GDM1 (cell line): ENCODE results near the gene ARMC9.
A peak's percentile ranks its signal among the peaks of the same experiment; 100 is the strongest.
"Not testable (repeated sequence)": the region's sequence is repeated elsewhere in the genome, so short reads cannot be mapped to it uniquely, and the experiment has no call there.

Experiments
- DNase-seq: peaks from one replicate; lab custom pipeline; 2025; lab: John Stamatoyannopoulos, UW

The ARMC9 gene

DNA sequence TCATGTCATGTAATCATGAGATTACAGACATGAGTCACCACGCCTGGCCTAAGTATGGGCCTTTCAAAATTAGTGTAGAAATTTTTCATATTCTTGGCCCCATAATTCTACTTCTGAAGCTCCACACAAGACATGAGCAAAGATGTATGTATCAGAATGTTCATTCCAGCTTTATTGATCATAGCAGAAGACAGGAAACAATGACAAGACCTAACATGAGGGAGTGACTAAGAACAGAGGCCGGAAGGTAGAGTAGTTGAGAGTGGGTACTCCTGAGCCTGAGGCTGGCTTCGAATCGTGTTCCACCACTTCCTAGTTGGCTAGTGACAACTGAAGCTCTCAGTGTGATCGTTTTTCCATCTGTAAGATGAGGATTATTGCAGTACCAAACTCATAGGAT lies 89.3 kb downstream of the ARMC9 start:
- no peak for DNase-seq

DNA sequence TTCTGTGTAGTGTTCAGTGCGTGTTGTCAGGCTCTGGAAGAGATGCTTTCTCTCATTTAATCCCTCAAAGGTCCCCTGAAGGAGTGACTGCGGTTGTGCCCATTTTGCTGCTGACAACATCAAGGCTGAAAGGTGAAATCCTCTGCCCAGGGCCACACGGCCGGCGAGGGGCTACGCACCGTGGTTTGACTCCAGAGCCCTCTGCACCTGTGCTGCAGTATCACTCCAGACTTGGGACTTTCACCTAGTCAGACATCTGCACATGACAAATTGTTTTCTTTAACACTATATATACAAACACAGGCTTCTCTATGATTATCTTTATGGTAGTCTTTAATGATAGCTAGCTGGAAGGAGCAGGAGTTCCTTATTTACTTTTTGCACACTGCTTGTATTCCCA lies 90.2 kb downstream of the ARMC9 start:
- no peak for DNase-seq

GRCh38 chr2:231290321-231291015 lies 92.0 kb downstream of the ARMC9 start:
- peak; percentile 50 for DNase-seq

DNA sequence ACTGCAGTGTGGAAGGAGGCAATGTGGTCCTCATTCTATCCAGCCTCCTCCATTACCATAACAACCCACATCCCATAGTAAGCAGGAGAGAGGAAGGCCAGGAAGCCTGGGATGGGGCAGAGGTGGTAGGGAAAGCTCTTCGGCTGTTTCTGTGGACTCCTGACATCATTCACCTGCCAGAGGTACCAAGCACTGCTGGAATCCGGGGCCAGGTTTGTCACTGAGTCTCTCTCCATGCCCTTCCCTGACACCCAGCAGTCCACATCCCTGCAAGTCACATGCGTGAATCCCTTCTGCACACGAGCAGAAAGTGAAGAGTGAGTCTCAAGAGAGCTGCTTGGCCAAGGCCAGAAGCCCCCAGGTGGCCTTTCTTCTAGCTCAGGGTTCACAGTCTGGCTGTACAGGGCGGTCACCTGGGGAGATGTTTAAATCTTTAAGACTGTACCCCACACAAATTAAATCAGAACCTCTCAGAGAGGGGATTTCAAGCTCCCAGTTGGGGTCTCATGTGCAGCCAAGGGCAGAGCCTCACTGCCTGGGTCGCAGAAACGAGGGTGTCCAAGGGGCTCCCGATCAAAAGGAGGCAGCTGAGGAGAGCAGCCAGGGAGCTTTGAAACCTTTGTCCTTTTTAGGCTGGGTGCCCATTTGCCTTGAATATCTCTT lies 94.2 kb downstream of the ARMC9 start:
- DNase-seq = no peak

GRCh38 chr2:231293163-231293562 lies 94.7 kb downstream of the ARMC9 start:
- DNase-seq = no peak

DNA sequence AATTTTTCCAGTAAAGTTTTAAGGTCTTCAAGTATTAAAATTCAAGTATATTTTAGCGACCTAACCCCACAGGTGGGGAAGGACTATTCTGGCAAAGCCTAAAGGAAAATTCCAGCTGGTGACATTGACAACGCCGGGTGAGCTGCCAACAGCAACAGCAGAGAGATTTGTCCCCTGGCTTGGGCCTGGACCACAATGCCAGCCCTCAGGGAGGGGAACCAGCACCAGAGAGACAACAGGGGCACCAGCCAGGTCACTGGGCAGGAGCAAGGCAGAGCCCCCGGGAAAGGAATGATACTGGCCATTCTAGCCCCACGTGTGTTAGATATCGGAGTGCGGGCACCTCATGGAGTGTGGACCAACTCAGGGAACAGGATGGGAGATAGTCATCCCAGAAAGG lies 95.7 kb downstream of the ARMC9 start:
- no peak for DNase-seq

DNA sequence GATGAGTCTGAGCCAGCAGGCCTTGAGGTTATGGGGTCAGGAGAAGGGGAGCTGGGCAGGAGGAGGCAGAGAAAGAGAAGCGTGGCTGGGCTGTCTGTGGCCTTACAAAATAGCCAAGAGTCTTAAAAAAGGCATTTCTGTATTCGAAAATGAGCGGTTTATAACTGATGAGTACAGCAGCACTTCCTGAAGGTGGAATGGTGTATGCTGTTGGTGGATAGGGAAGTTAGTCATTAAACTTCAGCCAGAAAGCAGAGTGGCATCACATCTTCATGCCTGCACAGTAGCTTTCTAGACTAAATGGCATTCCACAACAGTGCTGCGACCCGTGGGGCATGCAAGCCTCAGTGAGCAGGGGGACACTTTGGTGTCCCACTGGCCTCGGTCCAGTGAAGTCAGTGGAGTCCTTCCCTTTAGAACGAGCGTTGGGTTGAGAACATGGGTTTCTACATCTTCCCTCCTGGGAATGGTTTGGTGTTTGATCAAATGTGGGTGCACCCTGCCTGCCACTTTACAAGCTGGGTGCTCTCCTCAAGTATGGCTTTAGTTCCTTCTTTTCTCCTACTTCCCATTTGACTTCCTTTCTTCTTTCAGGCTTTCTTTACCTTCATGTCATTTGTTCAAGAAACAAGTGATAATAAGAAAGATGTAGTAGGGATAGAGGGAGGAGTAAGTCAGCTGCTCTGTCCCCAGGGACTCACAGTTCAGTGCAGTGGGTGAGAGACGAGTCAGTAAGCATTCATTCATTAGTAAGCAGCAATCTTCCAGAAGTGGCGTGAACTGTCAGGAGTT lies 96.3 kb downstream of the ARMC9 start:
- peak; percentile 50 for DNase-seq

GRCh38 chr2:231295363-231295655 lies 96.9 kb downstream of the ARMC9 start:
- DNase-seq = no peak

DNA sequence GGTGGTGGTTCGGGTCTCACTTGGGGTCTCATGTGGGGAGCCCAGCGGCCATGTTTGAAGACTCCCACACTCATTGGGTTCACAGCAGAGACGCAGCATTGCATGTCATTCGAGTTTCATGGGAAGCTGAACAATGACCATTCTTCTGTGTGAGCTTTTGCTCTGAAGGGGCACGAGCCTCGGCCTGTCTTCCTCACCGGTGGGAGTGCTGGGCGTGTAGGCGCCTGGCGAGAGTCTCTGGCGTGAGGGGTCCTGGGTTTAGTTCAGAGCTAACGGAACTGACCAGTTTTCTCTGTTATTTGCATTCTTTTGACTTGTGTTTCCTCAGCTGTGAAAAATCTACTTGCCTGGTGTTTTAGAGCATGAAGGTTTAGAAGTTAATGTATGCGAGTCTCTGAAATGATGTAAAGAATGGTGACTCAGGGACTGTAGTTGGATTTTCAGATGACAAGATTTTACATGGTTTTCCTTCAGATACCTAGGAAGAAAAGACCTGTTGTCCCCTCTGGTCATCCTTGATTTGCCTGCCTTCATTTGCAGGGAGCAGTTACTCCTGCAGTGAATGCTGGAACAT lies 98.1 kb downstream of the ARMC9 start:
- no peak for DNase-seq

- peak; percentile 52 for DNase-seq
Observed at GRCh38 chr2:231297108-231297908, 98.9 kb downstream of the ARMC9 start.

DNA sequence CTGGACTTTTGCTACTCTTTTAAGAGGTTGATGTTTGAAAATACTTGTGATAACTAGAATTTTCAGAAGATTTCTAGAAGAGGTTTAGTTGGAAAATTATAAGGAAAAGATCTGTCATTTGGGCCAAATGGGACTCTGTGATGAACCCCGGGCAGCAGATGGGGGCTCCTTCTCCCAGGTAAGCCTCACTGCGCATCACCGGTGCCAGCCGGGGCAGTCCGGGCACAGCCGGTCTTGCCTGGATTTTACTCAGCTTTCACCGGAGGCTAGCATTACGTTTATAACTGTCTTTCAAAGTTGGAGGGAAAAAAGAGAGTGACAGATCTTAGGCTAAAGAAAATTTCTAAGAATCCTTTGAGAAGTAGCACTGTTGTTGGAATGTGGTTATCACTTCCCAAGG lies 99.7 kb downstream of the ARMC9 start:
- DNase-seq = no peak

GRCh38 chr2:231299267-231299666 lies 100.8 kb downstream of the ARMC9 start:
- DNase-seq = peak; percentile 18

DNA sequence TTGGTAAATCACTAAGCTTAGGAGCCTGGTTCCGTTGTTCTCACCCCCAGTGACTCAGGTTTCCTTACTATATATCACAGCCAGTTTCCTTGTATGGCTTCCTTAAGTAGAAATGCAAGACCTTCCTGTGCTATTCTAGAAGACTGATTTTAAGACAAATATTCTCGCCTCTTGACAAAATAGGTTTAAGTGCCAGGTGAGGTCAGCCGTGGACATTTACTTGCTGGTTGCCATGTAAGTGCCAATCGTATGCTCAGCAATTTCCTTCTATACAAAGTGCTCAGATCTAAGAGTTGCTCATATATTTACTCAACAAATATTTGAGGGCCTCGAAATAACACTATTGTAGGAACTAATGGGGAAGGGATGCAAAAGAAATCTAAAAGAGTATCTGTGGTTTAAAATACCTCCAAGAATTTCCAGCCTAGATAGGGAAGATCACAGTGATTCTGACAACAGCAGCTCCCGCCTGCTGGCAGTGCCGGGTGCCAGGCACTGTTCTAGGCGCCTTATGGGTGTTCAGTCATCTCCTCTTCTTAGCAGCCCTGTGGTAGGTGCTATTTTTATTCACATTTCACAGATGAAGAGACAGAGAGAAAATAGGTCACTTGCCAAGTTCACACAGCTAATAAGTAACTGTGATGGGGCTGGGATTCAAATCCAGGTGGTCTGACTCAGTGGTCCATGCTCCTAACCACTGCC lies 101.7 kb downstream of the ARMC9 start:
- peak; percentile 33 for DNase-seq

DNA sequence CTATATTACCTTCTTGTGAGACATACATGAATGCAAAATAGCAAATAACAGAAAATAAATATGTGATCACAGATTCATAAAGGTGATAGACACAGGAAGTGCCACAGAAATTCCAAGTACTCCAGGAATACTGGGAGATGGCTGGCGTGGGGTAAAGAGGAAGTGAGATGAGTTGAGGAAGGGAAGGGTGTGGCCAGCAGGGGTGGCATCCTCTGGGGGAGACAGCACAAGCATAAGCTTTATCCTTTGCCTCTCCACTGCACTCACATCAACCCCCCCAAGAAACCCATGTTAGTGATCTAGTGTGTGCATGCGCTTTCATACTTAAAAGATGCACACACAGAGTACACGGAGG lies 102.3 kb downstream of the ARMC9 start:
- peak; percentile 10 for DNase-seq

- not testable (repeated sequence) for DNase-seq
Observed at GRCh38 chr2:231304259-231304658, 105.8 kb downstream of the ARMC9 start.

- DNase-seq = no peak
Observed at GRCh38 chr2:231305221-231305620, 106.8 kb downstream of the ARMC9 start.

DNA sequence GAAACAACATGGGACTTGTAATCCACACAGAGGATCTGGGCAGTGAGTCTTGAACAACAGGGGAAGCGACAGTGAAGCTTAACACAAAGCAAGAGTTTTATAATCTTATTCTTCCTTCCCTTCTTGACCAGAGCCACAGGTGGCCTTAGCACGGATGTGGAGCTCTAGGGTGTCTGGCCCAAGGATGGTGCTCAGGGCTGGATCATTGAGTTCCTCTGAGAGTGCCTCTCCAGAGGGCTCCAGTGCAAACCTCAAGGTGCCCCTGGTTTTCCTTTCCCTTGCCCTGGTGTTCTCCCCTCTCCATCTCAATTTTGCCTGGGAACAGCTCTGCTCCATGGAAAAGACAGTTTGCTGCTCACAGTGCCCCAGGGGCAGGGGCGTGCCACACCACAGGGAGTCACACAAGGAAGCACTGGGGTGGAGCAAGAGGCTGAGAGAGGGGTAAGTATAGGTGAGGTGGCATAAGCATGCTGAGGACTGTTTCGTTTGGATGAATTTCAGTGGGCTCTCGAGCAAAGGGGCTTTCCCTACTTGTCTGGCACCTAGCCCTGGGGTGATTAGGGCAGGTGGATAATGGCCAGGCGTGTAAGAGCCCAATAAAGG lies 108.5 kb downstream of the ARMC9 start:
- DNase-seq = no peak

DNA sequence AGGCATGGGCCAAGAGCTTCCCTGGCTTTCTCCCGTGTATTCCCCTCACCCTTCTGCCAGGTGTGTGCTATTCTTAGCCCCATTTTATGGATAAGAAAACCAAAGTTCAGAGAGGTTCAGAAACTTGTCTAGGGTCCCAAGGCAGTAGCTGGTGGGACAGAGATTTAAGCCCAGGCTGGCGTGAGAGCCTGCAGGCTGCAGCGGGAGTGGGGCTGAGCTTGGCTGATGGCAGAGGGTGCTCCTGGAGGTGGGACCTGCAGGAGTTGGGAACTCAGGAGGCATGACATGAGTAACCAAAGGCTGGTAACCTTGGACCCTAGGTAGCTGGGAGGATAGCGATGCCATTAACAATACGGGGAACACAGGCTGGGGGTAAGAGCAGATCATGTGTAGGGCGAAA lies 109.8 kb downstream of the ARMC9 start:
- no peak for DNase-seq

- DNase-seq = no peak
Observed at GRCh38 chr2:231308631-231309428, 110.4 kb downstream of the ARMC9 start.

GRCh38 chr2:231312066-231312465 lies 113.6 kb downstream of the ARMC9 start:
- DNase-seq = no peak
